Astrocyte (in vitro differentiated cells and primary cell): ENCODE measurements around the gene LCK. TPM values are rescaled to one million over a fixed set of nuclear protein-coding genes. Genes with fewer than 3 reads are reported as not detected.

Source experiments
- DNase-seq: peaks from one replicate; pipeline ENCODE4 v3.0.0-alpha.2; 2010; ENCODE audit warnings: low read depth
- FAIRE-seq: peaks from 2 replicates; lab custom pipeline; 2011; peaks lifted over from hg19 to GRCh38; lab: Jason Lieb, UNC
- H2AFZ ChIP-seq: 2 replicates; pipeline ENCODE4 v1.6.0; 2012; ENCODE audit warnings: low read depth, low read length, inconsistent platforms
- H3K27ac ChIP-seq: 2 replicates; pipeline ENCODE4 v1.5.1; 2011; ENCODE audit warnings: low read depth, low read length, inconsistent platforms
- H3K27me3 ChIP-seq: 2 replicates; pipeline ENCODE4 v1.6.0; 2011; ENCODE audit warnings: low read length, inconsistent platforms; ENCODE audit not compliant: insufficient read depth
- H3K36me3 ChIP-seq: 2 replicates; pipeline ENCODE4 v1.5.1; 2011; ENCODE audit warnings: low read length, inconsistent platforms; ENCODE audit not compliant: insufficient read depth
- H3K4me1 ChIP-seq: 2 replicates; pipeline ENCODE4 v1.5.1; 2011; ENCODE audit warnings: low read length, inconsistent platforms; ENCODE audit not compliant: insufficient read depth
- H3K4me2 ChIP-seq: 2 replicates; pipeline ENCODE4 v1.6.0; 2012; ENCODE audit warnings: low read length, inconsistent platforms
- H3K4me3 ChIP-seq: 2 replicates; pipeline ENCODE4 v1.5.1; 2011; ENCODE audit warnings: low read depth, mild to moderate bottlenecking, low read length, inconsistent platforms; ENCODE audit not compliant: insufficient read depth
- H3K79me2 ChIP-seq: 2 replicates; pipeline ENCODE4 v1.6.0; 2012; ENCODE audit warnings: mild to moderate bottlenecking, low read length, inconsistent platforms; ENCODE audit not compliant: insufficient read depth
- H3K9ac ChIP-seq: 2 replicates; pipeline ENCODE4 v1.6.0; 2012; ENCODE audit warnings: mild to moderate bottlenecking, low read length, inconsistent platforms
- H3K9me3 ChIP-seq: 2 replicates; pipeline ENCODE4 v1.5.1; 2012; ENCODE audit warnings: low read depth, mild to moderate bottlenecking, low read length, inconsistent platforms; ENCODE audit not compliant: insufficient read depth
- H4K20me1 ChIP-seq: 2 replicates; pipeline ENCODE4 v1.6.0; 2012; ENCODE audit warnings: low read length, inconsistent platforms; ENCODE audit not compliant: insufficient read depth
- H3K27ac Mint-ChIP-seq: one replicate; pipeline ENCODE4 v1.8.0; 2021; ENCODE audit warnings: mild to moderate bottlenecking, mixed read lengths; ENCODE audit not compliant: unreplicated experiment
- H3K27me3 Mint-ChIP-seq: one replicate; pipeline ENCODE4 v1.8.0; 2021; ENCODE audit warnings: low read depth, mixed read lengths; ENCODE audit not compliant: unreplicated experiment
- H3K36me3 Mint-ChIP-seq: one replicate; pipeline ENCODE4 v1.8.0; 2021; ENCODE audit warnings: low read depth, mixed read lengths; ENCODE audit not compliant: unreplicated experiment
- H3K4me1 Mint-ChIP-seq: one replicate; pipeline ENCODE4 v1.8.0; 2021; ENCODE audit warnings: low read depth, mixed read lengths; ENCODE audit not compliant: unreplicated experiment
- H3K4me3 Mint-ChIP-seq: one replicate; pipeline ENCODE4 v1.8.0; 2021; ENCODE audit warnings: mild to moderate bottlenecking, moderate library complexity, mixed read lengths; ENCODE audit not compliant: unreplicated experiment
- H3K9me3 Mint-ChIP-seq: one replicate; pipeline ENCODE4 v1.8.0; 2021; ENCODE audit warnings: mild to moderate bottlenecking, mixed read lengths; ENCODE audit not compliant: unreplicated experiment
- EZH2 ChIP-seq: IDR thresholded peaks from 2 replicates; pipeline ENCODE4 v1.6.1; 2012; ENCODE audit warnings: mild to moderate bottlenecking, low read length, inconsistent platforms; ENCODE audit not compliant: insufficient read depth
- total RNA-seq: library from RNA; stranded (reverse); gene quantifications from 2 replicates; pipeline ENCODE4 v1.2.1, GENCODE V29; 2021
- TF ChIP-seq, protein P1 (sequence below): IDR thresholded peaks from 2 replicates; pipeline ENCODE4 v1.5.1; 2011; ENCODE audit warnings: low read depth, mild to moderate bottlenecking, inconsistent platforms, low read length, moderate library complexity; ENCODE audit not compliant: insufficient read depth

Gene LCK
- total RNA-seq, 1 donor from 2014 or later = 0.30 TPM

DNA sequence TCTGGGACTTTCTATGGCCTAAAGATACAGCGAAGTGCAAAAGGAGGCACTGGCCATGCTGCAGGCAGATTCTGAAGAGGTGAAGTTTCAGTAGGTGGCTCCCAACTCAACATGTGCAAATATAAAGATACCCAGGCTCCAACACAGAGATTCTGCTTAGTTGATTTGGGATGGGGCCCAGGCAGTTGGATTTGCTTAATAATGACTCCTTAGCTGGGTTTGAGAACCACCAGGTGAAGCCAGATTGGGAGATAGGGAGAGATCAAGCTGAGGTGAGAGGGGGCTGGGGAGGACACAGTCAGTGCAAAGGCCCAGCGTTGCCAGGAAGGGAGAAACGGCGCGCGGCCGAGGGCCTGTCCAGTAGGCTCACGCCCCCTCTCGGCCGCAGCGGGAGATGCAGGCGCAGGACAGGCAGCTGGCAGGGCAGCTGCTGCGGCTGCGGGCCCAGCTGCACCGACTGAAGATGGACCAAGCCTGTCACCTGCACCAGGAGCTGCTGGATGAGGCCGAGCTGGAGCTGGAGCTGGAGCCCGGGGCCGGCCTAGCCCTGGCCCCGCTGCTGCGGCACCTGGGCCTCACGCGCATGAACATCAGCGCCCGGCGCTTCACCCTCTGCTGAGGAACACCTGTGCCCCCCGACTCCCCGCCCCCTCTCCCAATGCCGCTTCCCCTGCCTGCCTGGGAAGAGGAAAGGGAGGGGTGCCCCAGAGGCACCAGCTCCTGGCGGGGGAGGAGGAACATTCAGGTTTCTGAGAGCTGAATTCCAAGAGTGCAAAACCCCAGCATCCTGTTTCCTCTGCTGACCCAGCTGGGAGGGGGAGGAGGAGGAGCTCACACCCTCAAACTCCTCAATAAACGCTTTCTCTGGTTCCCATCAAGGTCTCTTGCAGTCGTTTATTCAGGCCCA, 2.8 kb upstream of the LCK start:
- TF ChIP-seq, protein P1, sequence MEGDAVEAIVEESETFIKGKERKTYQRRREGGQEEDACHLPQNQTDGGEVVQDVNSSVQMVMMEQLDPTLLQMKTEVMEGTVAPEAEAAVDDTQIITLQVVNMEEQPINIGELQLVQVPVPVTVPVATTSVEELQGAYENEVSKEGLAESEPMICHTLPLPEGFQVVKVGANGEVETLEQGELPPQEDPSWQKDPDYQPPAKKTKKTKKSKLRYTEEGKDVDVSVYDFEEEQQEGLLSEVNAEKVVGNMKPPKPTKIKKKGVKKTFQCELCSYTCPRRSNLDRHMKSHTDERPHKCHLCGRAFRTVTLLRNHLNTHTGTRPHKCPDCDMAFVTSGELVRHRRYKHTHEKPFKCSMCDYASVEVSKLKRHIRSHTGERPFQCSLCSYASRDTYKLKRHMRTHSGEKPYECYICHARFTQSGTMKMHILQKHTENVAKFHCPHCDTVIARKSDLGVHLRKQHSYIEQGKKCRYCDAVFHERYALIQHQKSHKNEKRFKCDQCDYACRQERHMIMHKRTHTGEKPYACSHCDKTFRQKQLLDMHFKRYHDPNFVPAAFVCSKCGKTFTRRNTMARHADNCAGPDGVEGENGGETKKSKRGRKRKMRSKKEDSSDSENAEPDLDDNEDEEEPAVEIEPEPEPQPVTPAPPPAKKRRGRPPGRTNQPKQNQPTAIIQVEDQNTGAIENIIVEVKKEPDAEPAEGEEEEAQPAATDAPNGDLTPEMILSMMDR = peak; percentile 44
- no peak for TF ChIP-seq EZH2
- DNase-seq (no peak), FAIRE-seq (no peak)

DNA sequence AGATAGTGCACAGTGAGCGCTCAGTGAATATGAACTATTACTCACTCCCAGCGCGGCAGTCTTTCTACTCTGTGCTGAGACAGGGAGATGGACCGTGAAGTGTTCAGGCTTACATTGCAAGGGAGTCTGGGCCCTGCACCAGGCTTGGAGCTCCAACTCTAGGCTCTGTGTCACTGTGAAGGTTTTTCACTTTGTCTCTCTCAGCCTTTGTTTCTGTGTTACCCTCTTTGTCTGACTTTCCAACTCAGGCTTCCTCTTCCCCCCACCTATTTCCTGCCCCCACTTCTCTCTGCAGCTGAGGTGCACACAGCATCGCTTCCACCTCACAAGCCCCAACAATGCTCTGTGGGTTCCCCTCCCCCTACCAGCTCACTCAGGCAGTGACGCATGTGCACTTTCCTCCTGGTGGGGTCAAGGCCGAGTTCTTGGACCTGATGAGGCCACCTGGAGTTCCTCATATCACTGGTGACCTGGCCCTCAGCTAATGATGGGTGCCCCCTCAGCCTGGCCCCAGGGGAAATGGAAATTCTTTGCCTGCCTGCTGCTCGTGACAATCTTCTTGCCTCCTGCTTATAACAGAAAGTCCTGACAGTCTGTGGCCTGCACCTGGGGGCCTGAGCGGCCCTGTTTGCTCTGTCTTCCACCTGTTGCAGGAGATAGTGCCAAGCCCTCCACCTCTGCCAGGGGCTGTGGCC, 1.1 kb upstream of the LCK start:
- no peaks in the 10 kb centered on the region for H3K9me3 ChIP-seq
- FAIRE-seq (no peak), DNase-seq (no peak)
- no peaks in the 10 kb centered on the region for H4K20me1 ChIP-seq
- H3K36me3 ChIP-seq = no peaks in the 10 kb centered on the region
- peak overlapping the region; percentile 43 for H2AFZ ChIP-seq
- H3K4me3 ChIP-seq = no peak overlapping the region
- H3K27me3 ChIP-seq = no peaks in the 10 kb centered on the region
- Mint-ChIP-seq H3K27me3 (peaks cover 12% of the 10 kb centered on the region), H3K36me3 (no peaks in the 10 kb centered on the region), H3K9me3 (peaks cover 2% of the 10 kb centered on the region), H3K4me3 (no peak overlapping the region), H3K4me1 (peaks cover 10% of the 10 kb centered on the region), H3K27ac (peak overlapping the region; percentile 66)
- TF ChIP-seq, protein P1 = no peak
- no peak for TF ChIP-seq EZH2
- no peak overlapping the region for H3K27ac ChIP-seq
- no peaks in the 10 kb centered on the region for H3K79me2 ChIP-seq
- H3K4me1 ChIP-seq = peaks cover 23% of the 10 kb centered on the region
- no peak overlapping the region for H3K9ac ChIP-seq
- peak overlapping the region; percentile 53 for H3K4me2 ChIP-seq

More for the DNA sequence above, 2.8 kb upstream of the LCK start:
- Histone ChIP-seq H3K9me3 (no peaks in the 10 kb centered on the region), H3K36me3 (no peaks in the 10 kb centered on the region), H2AFZ (peak overlapping the region; percentile 47), H3K27ac (no peak overlapping the region), H4K20me1 (no peaks in the 10 kb centered on the region), H3K9ac (no peak overlapping the region), H3K27me3 (no peaks in the 10 kb centered on the region), H3K4me3 (no peak overlapping the region), H3K79me2 (no peaks in the 10 kb centered on the region), H3K4me1 (peaks cover 23% of the 10 kb centered on the region), H3K4me2 (peak overlapping the region; percentile 72)
- Mint-ChIP-seq H3K36me3 (no peaks in the 10 kb centered on the region), H3K27ac (no peak overlapping the region), H3K4me1 (peaks cover 10% of the 10 kb centered on the region), H3K27me3 (peaks cover 12% of the 10 kb centered on the region), H3K9me3 (peaks cover 2% of the 10 kb centered on the region), H3K4me3 (peak overlapping the region; percentile 54)
